Measurements from ENCODE around the gene ASF1B. TPM values are rescaled to one million over a fixed set of nuclear protein-coding genes. Genes with fewer than 3 reads are reported as not detected.

ASF1B gene
- total RNA-seq, 1 donor from 2014 or later: 27.4 TPM

GRCh38 chr19:14135985-14136508 lies 342 bp downstream of the ASF1B start:
- Mint-ChIP-seq H3K36me3 (no peaks in the 10 kb centered on the region), H3K27ac (peak overlapping the region; percentile 97), H3K4me3 (peak overlapping the region; percentile 94), H3K27me3 (no peaks in the 10 kb centered on the region), H3K4me1 (ENCODE audit: unreplicated experiment) (peaks cover 32% of the 10 kb centered on the region), H3K9me3 (no peaks in the 10 kb centered on the region)
- no peak for TF ChIP-seq CTCF (conservative IDR thresholded peaks at IDR 0.05)
- no peak for DNase-seq (ENCODE audit: extremely low spot score, unreplicated experiment)

GRCh38 chr19:14135355-14135754 lies 1.0 kb downstream of the ASF1B start:
- Mint-ChIP-seq H3K27ac (peak overlapping the region; percentile 29), H3K4me3 (peak overlapping the region; percentile 94), H3K36me3 (no peaks in the 10 kb centered on the region), H3K4me1 (ENCODE audit: unreplicated experiment) (peaks cover 32% of the 10 kb centered on the region), H3K9me3 (no peaks in the 10 kb centered on the region), H3K27me3 (no peaks in the 10 kb centered on the region)
- TF ChIP-seq CTCF (conservative IDR thresholded peaks at IDR 0.05): no peak
- DNase-seq (ENCODE audit: extremely low spot score, unreplicated experiment): no peak

GRCh38 chr19:14127929-14128509 lies 8.4 kb downstream of the ASF1B start:
- DNase-seq (ENCODE audit: extremely low spot score, unreplicated experiment): no peak
- Mint-ChIP-seq H3K4me1 (ENCODE audit: unreplicated experiment) (no peaks in the 10 kb centered on the region), H3K4me3 (no peak overlapping the region), H3K9me3 (no peaks in the 10 kb centered on the region), H3K27ac (no peak overlapping the region), H3K36me3 (peaks cover 1% of the 10 kb centered on the region), H3K27me3 (no peaks in the 10 kb centered on the region)
- TF ChIP-seq CTCF (conservative IDR thresholded peaks at IDR 0.05): no peak

- H3K9me3 Mint-ChIP-seq: no peaks in the 10 kb centered on the region
- no peak for TF ChIP-seq CTCF (conservative IDR thresholded peaks at IDR 0.05)
- no peaks in the 10 kb centered on the region for H3K4me1 Mint-ChIP-seq (ENCODE audit: unreplicated experiment)
- H3K36me3 Mint-ChIP-seq: peaks cover 3% of the 10 kb centered on the region
- H3K4me3 Mint-ChIP-seq: no peak overlapping the region
- no peak for DNase-seq (ENCODE audit: extremely low spot score, unreplicated experiment)
- H3K27me3 Mint-ChIP-seq: no peaks in the 10 kb centered on the region
- no peak overlapping the region for H3K27ac Mint-ChIP-seq
Observed at GRCh38 chr19:14127176-14127575, 9.2 kb downstream of the ASF1B start.

GRCh38 chr19:14122924-14123323 lies 13.5 kb downstream of the ASF1B start:
- Mint-ChIP-seq H3K4me3 (no peak overlapping the region), H3K9me3 (no peaks in the 10 kb centered on the region), H3K4me1 (ENCODE audit: unreplicated experiment) (peaks cover 9% of the 10 kb centered on the region), H3K27me3 (no peaks in the 10 kb centered on the region), H3K27ac (no peak overlapping the region), H3K36me3 (peaks cover 3% of the 10 kb centered on the region)
- DNase-seq (ENCODE audit: extremely low spot score, unreplicated experiment): no peak
- TF ChIP-seq CTCF (conservative IDR thresholded peaks at IDR 0.05): no peak

GRCh38 chr19:14120497-14120780 lies 15.9 kb downstream of the ASF1B start:
- no peak for TF ChIP-seq CTCF (conservative IDR thresholded peaks at IDR 0.05)
- Mint-ChIP-seq H3K36me3 (peaks cover 3% of the 10 kb centered on the region), H3K27ac (no peak overlapping the region), H3K4me1 (ENCODE audit: unreplicated experiment) (peaks cover 22% of the 10 kb centered on the region), H3K4me3 (no peak overlapping the region), H3K9me3 (no peaks in the 10 kb centered on the region), H3K27me3 (no peaks in the 10 kb centered on the region)
- DNase-seq (ENCODE audit: extremely low spot score, unreplicated experiment): no peak
